HG02571 (cell line): ENCODE results near the gene RGS19.

Experiments used
- ATAC-seq: cut with Tn5 transposase; IDR thresholded peaks from one replicate; pipeline ENCODE4 v1.9.1; 2021; ENCODE audit warnings: mild to moderate bottlenecking, moderate library complexity; ENCODE audit not compliant: unreplicated experiment

RGS19 gene

GRCh38 chr20:64108731-64109681 is 29.7 kb upstream of the RGS19 start:
- ATAC-seq = no peak

GRCh38 chr20:64107736-64108457 is 28.6 kb upstream of the RGS19 start:
- no peak for ATAC-seq

- no peak for ATAC-seq
Observed at GRCh38 chr20:64106981-64107735, 27.8 kb upstream of the RGS19 start, which contains the start of gene NPBWR2. Gene NPBWR2 (minus strand): TSS chr20:64107565. CDS start chr20:64106831, 734 bp downstream.

GRCh38 chr20:64106435-64106961 is 27.2 kb upstream of the RGS19 start:
- no peak for ATAC-seq

GRCh38 chr20:64105846-64106434 is 26.6 kb upstream of the RGS19 start:
- ATAC-seq = no peak

- no peak for ATAC-seq
Observed at GRCh38 chr20:64104667-64105451, 25.5 kb upstream of the RGS19 start.

- ATAC-seq = no peak
Observed at GRCh38 chr20:64103871-64104666, 24.8 kb upstream of the RGS19 start.

- ATAC-seq = no peak
Observed at GRCh38 chr20:64102647-64103354, 23.5 kb upstream of the RGS19 start.

GRCh38 chr20:64101731-64102621 is 22.7 kb upstream of the RGS19 start:
- no peak for ATAC-seq

- no peak for ATAC-seq
Observed at GRCh38 chr20:64100946-64101688, 21.8 kb upstream of the RGS19 start.

- ATAC-seq = no peak
Observed at GRCh38 chr20:64100566-64100888, 21.2 kb upstream of the RGS19 start.

GRCh38 chr20:64099880-64100565 is 20.7 kb upstream of the RGS19 start:
- no peak for ATAC-seq

GRCh38 chr20:64099086-64099786 is 19.9 kb upstream of the RGS19 start:
- no peak for ATAC-seq

GRCh38 chr20:64098471-64099013 is 19.2 kb upstream of the RGS19 start:
- ATAC-seq = no peak

GRCh38 chr20:64096535-64096934 is 17.2 kb upstream of the RGS19 start:
- ATAC-seq = no peak
